Natural killer cell treated with Interleukin-12 subunit alpha and Interleukin-12 subunit beta and Interleukin-15 and Interleukin-18, amount 100 ng/mL, for 72 hours (primary cell): Measurements from ENCODE around the gene TBC1D5. TPM values are rescaled to one million over a fixed set of nuclear protein-coding genes. Genes with fewer than 3 reads are reported as not detected.
"Not testable (repeated sequence)": the region's sequence is repeated elsewhere in the genome, so short reads cannot be mapped to it uniquely, and the experiment has no call there.

Experiments used
- ATAC-seq, 2 donors: fragments of 150-1000 bp; cut with Tn5 transposase in 1 of 2; sonication (Bioruptor Pico), chemical (Tn5 transposase) in 1 of 2; 2 replicates each; pipeline ENCODE4 v1.10.0; 2021
- DNase-seq: peaks from one replicate; pipeline ENCODE4 v3.0.0; 2022; ENCODE audit warnings: low spot score
- H3K27ac Mint-ChIP-seq, 2 donors: 1 replicate in 1 of 2; 2 replicates in 1 of 2; pipeline ENCODE4 v1.8.0; 2022; ENCODE audit warnings: mixed read lengths in 2 of 2, mild to moderate bottlenecking in 1 of 2, moderate library complexity in 1 of 2
- H3K27me3 Mint-ChIP-seq, 2 donors: 1 replicate in 1 of 2; 2 replicates in 1 of 2; pipeline ENCODE4 v1.8.0; 2022; ENCODE audit warnings: mixed read lengths in 2 of 2
- H3K36me3 Mint-ChIP-seq: one replicate; pipeline ENCODE4 v1.8.0; 2022; ENCODE audit warnings: mixed read lengths
- H3K4me1 Mint-ChIP-seq, 2 donors: 1 replicate in 1 of 2; 2 replicates in 1 of 2; pipeline ENCODE4 v1.8.0; 2022; ENCODE audit warnings: low read depth in 2 of 2, mixed read lengths in 2 of 2, mild to moderate bottlenecking in 1 of 2
- H3K4me3 Mint-ChIP-seq: one replicate; pipeline ENCODE4 v1.8.0; 2022; ENCODE audit warnings: mixed read lengths
- H3K9me3 Mint-ChIP-seq: 2 replicates; pipeline ENCODE4 v1.8.0; 2022; ENCODE audit warnings: mixed read lengths
- total RNA-seq, 2 donors: library from RNA; stranded (reverse); gene quantifications; one replicate each; pipeline ENCODE4 v1.2.3, GENCODE V29; 2022

TBC1D5 gene, protein sequence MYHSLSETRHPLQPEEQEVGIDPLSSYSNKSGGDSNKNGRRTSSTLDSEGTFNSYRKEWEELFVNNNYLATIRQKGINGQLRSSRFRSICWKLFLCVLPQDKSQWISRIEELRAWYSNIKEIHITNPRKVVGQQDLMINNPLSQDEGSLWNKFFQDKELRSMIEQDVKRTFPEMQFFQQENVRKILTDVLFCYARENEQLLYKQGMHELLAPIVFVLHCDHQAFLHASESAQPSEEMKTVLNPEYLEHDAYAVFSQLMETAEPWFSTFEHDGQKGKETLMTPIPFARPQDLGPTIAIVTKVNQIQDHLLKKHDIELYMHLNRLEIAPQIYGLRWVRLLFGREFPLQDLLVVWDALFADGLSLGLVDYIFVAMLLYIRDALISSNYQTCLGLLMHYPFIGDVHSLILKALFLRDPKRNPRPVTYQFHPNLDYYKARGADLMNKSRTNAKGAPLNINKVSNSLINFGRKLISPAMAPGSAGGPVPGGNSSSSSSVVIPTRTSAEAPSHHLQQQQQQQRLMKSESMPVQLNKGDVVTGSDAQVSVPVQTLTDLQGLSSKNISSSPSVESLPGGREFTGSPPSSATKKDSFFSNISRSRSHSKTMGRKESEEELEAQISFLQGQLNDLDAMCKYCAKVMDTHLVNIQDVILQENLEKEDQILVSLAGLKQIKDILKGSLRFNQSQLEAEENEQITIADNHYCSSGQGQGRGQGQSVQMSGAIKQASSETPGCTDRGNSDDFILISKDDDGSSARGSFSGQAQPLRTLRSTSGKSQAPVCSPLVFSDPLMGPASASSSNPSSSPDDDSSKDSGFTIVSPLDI
- total RNA-seq = 10 to 100 TPM; 43.4 to 51.6 TPM

DNA sequence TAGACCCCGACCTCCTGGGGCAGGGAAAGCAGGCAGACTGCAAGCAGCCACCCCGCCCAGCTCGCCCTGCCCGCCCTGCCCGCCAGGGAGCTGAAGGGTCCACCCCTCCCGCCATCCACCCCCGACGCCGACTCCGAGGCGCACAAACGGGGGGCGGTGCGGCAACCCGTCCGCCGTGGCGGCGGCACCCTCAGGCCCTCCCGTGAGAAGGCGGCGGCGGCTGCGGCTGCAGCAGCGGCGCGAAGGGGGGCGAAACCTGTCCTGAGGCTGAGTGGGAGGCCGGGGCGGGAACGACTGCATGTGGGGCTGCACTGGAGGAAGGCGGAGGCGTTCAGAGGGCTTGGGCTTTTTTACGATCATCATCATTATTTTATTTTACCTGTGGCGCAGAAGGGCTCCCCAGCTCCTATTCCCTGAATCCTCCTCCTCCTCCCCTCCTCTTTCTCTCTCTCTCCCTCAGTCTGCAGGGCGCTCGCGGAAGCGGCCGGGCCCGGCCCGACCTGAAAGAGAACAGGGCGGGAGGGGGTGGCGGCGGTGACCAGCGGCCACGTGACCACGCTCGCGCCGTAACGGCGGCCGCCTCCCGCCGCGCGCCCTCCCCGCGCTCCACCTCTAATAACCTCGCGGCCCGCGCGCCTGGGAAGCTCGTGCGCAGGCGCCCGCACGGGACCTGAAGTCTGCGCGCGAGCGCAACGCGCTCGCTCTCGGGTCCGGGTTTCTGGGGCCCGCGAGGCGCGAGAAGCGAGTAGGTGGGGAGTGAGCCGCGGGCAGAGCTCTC lies at the start of gene TBC1D5:
TSS of gene TBC1D5 (minus strand) at position 530 of the 778 bp plus-strand sequence. CDS start 234,061 bp downstream, outside the sequence.
- peak; percentile 95 to 97 for ATAC-seq
- DNase-seq = peak; percentile 98
- Mint-ChIP-seq H3K27me3 (no peaks in the 10 kb centered on the region), H3K4me3 (peak within 1 kb of the TSS; percentile 91), H3K9me3 (no peaks in the 10 kb centered on the region), H3K27ac (peak within 1 kb of the TSS; percentile 88 to 92), H3K4me1 (peaks cover 27 to 43% of the 10 kb centered on the region in 2 donors), H3K36me3 (no peaks in the 10 kb centered on the region)

DNA sequence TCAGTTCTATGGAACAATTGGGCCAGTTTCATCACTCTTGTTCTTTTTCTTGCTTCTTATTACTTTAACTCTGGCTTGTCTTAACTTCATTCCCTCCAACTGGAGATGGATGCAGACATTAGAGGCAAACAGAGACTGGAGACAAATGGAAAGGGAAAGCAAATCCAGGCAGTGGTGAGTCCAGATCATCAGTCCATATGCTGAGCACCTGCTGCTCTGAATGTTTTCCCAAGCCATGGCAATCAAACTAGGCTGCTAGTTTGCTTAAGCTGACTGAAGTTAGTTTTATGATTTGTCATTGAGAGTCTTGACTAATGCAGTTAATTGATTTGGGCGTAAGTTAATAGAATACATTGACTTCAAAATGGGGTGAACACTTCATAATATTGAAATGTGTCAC lies 41.0 kb upstream of the TBC1D5 start:
- ATAC-seq (no peak), DNase-seq (no peak)
- Mint-ChIP-seq H3K4me3 (no peak overlapping the region), H3K4me1 (peaks cover 7 to 8% of the 10 kb centered on the region in 2 donors), H3K27me3 (peaks cover 8 to 18% of the 10 kb centered on the region in 2 donors), H3K27ac (no peak overlapping the region), H3K9me3 (no peaks in the 10 kb centered on the region), H3K36me3 (peaks cover 5% of the 10 kb centered on the region)

DNA sequence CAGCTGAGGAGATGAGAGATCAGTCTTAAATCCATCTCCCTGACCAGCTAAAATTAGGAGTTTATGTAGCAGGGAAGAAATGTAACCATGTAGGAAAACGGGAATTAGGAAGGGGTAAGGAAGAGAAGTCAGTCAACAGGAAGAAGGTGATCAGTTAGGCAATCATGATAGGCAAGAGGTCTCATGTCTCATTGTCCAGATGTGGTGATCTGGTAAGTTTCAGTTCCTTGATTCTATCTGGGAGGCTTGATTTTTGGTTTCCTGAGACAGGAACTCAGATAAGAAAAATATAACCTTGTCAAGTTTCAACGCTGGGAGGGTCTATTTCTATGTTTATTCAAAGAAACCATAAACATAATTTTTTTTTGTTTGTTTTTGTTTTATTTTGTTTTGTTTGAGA lies 40.3 kb upstream of the TBC1D5 start:
- DNase-seq (no peak), ATAC-seq (no peak)
- peaks cover 8 to 16% of the 10 kb centered on the region in 2 donors for H3K27me3 Mint-ChIP-seq
- peaks cover 7 to 8% of the 10 kb centered on the region in 2 donors for H3K4me1 Mint-ChIP-seq
- no peak overlapping the region for H3K27ac Mint-ChIP-seq
- H3K4me3 Mint-ChIP-seq = no peak overlapping the region
- no peaks in the 10 kb centered on the region for H3K9me3 Mint-ChIP-seq
- peaks cover 5% of the 10 kb centered on the region for H3K36me3 Mint-ChIP-seq

DNA sequence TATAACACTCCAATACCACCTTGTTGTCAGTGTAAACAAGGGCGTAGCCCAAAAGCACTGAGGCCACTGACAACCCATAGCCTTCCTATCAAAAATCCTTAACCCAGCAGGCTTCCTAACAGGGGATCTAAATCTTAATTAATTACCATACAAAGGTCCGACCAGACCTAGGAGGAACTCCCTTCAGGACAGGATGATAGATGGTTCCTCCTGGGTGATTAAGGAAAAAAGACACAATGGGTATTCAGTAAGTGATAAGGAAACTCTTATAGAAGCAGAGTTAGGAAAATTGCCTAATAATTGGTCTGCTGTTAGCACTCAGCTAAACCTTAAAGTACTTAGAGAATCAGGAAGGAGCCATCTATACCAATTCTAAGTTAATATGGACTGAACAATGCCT lies 37.9 kb upstream of the TBC1D5 start:
- H3K36me3 Mint-ChIP-seq, H3K9me3 Mint-ChIP-seq: not testable (repeated sequence)
- H3K27me3 Mint-ChIP-seq = peaks cover 8 to 24% of the 10 kb centered on the region in 2 donors

DNA sequence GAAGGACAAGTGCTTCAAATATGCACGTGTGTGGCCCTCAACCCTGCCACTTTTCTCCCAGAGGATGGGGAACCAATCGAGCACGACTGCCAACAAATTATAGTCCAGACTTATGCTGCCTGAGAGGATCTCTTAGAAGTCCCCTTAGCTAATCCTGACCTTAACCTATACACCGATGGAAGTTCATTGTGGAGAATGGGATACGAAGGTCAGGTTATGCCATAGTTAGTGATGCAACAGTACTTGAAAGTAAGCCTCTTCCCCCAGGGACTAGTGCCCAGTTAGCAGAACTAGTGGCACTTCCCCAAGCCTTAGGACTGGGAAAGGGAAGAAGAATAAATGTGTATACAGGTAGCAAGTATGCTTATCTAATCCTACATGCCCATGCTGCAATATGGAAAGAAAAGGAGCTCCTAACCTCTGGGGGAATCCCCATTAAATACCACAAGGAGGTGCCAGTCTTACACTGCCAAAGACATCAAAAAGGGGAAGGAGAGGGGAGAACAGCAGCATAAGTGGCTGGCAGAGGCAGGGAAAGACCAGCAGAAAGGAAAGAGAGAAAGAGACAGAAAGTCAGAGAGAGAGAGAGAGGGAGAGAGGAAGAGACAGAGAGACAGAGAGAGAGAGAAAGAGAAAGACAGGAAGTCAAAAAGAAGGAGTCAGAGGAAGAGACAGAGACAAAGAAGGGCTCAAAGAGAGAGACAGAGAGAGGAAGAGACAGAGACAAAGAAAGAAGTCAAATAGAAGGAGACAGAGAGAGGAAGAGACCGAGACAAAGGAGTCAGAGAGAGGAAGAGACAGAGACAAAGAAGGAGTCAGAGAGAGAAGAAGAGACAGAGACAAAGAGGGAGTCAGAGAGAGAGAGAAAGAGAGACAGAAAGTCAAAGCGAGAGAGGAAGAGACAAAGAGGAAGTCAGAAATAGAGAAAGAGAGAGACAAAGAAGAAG lies 37.1 kb upstream of the TBC1D5 start:
- not testable (repeated sequence) for H3K36me3 Mint-ChIP-seq, H3K9me3 Mint-ChIP-seq, H3K27ac Mint-ChIP-seq, DNase-seq, ATAC-seq
- Mint-ChIP-seq H3K4me1 (peaks cover 19 to 23% of the 10 kb centered on the region in 2 donors), H3K27me3 (peaks cover 8 to 25% of the 10 kb centered on the region in 2 donors), H3K4me3 (peak overlapping the region; percentile 35)

More for the DNA sequence above, 37.9 kb upstream of the TBC1D5 start:
- not testable (repeated sequence) for H3K4me3 Mint-ChIP-seq, DNase-seq, H3K27ac Mint-ChIP-seq, ATAC-seq
- peaks cover 13 to 15% of the 10 kb centered on the region in 2 donors for H3K4me1 Mint-ChIP-seq

DNA sequence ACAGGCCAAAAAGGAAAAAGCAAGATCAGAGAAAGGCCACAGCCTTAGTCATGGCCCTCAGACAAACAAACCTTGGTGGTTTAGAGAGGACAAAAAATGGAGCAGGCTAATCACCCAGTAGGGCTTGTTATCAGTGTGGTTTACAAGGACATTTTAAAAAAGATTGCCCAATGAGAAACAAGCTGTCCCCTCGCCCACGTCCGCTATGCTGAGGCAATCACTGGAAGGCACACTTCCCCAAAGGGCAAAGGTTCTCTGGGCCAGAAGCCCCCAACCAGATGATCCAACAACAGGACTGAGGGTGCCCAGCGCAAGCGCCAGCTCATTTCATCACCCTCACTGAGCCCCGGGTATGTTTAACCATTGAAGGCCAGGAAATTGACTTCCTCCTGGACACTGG lies 34.9 kb upstream of the TBC1D5 start:
- Mint-ChIP-seq H3K4me1 (peaks cover 23 to 27% of the 10 kb centered on the region in 2 donors), H3K27me3 (peaks cover 10 to 23% of the 10 kb centered on the region in 2 donors)
- not testable (repeated sequence) for DNase-seq, ATAC-seq, H3K4me3 Mint-ChIP-seq, H3K9me3 Mint-ChIP-seq, H3K36me3 Mint-ChIP-seq, H3K27ac Mint-ChIP-seq

DNA sequence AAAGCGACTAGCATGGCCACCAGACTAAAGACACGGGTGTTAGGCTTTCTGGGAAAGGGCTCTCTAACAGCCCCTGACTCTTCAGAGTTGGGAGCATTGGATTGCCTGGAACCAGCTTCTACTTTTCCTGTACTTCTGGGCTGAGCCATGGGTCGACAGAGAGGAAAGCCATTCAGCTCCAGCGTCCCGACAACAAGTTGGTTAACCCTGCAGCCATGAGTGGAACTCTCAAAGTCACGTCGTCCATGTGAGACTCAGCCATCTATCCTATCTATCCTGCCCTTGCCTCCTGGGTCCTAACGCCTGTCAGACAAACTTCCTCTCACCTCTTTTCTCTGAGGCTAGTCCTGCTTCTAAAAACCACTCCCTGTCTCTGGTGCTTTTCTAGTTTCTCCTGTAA lies 32.6 kb upstream of the TBC1D5 start:
- no peaks in the 10 kb centered on the region for H3K9me3 Mint-ChIP-seq
- ATAC-seq (no peak), DNase-seq (no peak)
- H3K4me3 Mint-ChIP-seq = peak overlapping the region; percentile 58
- H3K27me3 Mint-ChIP-seq = peaks cover 16 to 21% of the 10 kb centered on the region in 2 donors
- peaks cover 5% of the 10 kb centered on the region for H3K36me3 Mint-ChIP-seq
- H3K27ac Mint-ChIP-seq = peak overlapping the region; percentile 45 to 53
- H3K4me1 Mint-ChIP-seq = peaks cover 23 to 25% of the 10 kb centered on the region in 2 donors

DNA sequence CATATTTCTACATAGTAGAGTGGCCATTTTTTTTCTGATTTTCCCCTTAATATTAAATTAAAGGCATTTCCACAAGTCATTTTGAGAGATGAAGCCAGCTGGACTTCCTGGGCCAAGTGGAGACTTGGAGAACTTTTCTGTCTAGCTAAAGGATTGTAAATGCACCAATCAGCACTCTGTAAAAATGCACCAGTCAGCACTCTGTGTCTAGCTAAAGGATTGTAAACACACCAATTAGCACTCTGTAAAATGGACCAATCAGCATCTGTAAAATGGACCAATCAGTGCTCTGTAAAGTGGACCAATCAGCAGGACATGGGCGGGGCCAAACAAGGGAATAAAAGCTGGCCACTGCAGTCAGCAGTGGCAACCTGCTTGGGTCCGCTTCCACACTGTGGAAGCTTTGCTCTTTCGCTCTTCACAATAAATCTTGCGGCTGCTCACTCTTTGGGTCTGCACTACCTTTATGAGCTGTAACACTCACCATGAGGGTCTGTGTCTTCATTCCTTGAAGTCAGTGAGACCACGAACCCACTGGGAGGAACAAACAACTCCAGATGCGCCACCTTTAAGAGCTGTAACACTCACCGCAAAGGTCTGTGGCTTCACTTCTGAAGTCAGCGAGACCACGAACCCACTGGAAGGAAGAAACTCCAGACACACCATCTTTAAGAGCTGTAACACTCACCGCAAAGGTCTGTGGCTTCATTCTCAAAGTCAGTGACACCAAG lies 31.9 kb upstream of the TBC1D5 start:
- Mint-ChIP-seq H3K4me1 (peaks cover 16 to 18% of the 10 kb centered on the region in 2 donors), H3K27ac (peak overlapping the region; percentile 45 to 53), H3K4me3 (peak overlapping the region; percentile 58), H3K27me3 (peaks cover 15 to 16% of the 10 kb centered on the region in 2 donors)
- H3K36me3 Mint-ChIP-seq, H3K9me3 Mint-ChIP-seq: not testable (repeated sequence)
- ATAC-seq = peak; percentile 66 to 73
- peak; percentile 64 for DNase-seq

DNA sequence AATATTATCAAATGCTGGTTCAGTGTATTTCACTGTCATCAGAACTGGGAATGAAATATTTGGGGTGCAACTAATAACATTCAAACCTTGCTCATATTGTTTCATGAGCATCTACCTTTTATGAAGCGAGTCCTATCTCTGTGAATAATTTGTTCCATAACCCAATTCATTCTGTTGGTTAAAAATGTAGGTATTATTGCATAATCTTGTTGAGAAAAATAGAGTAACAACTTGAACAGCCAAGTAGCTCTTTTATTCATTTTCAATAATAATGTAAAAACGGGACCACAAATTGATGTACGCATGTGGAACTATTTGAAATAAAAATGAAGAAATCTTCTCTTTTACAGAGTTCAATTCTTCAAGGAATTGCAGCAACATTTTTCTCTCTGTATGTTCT lies 30.1 kb upstream of the TBC1D5 start:
- H3K27me3 Mint-ChIP-seq = peaks cover 15 to 16% of the 10 kb centered on the region in 2 donors
- no peak for ATAC-seq
- H3K36me3 Mint-ChIP-seq = peaks cover 5% of the 10 kb centered on the region
- H3K27ac Mint-ChIP-seq = no peak overlapping the region
- no peak for DNase-seq
- H3K4me3 Mint-ChIP-seq = no peak overlapping the region
- peaks cover 15 to 18% of the 10 kb centered on the region in 2 donors for H3K4me1 Mint-ChIP-seq
- H3K9me3 Mint-ChIP-seq = no peaks in the 10 kb centered on the region

DNA sequence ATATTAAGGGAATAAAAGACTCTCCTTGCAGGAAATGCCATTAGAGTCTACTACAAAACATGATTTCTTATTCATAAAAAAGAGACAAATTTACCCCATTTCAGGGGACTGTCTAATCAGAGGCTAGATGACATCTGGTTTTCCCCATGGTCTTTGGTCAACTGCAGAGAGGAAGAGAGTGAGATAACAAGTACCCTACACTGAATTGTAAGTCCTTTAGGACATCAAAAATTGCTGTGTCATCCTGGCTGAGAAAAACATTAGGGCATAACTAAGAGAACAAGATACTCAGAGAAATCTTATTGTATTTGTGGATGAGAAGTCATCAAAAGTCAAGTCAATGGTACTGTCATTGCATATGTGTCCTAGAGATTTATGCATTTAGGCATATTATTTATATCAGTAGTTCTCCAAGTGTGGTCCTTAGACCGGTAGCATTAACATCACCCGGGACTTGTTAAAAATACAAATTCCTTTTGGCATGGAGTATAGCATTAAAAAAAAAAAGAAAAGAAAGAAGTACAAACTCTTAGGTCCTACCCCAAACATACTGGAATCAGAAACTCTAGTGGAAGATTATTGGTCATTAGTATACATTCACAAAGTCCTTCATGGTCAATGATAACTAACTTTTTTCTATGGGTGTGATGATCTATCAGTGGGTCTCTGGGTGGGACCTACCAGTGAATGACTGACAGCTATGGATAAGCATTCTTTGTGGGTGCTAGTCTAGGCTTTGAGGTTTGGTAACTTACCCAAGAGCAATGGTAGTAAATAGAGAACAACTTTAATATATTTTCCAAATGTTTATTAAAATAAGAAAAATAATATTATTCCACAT lies 29.0 kb upstream of the TBC1D5 start:
- Mint-ChIP-seq H3K27me3 (peaks cover 11 to 16% of the 10 kb centered on the region in 2 donors), H3K36me3 (peaks cover 5% of the 10 kb centered on the region), H3K4me3 (no peak overlapping the region), H3K27ac (no peak overlapping the region), H3K9me3 (no peaks in the 10 kb centered on the region), H3K4me1 (peaks cover 15 to 18% of the 10 kb centered on the region in 2 donors)
- no peak for ATAC-seq
- no peak for DNase-seq

DNA sequence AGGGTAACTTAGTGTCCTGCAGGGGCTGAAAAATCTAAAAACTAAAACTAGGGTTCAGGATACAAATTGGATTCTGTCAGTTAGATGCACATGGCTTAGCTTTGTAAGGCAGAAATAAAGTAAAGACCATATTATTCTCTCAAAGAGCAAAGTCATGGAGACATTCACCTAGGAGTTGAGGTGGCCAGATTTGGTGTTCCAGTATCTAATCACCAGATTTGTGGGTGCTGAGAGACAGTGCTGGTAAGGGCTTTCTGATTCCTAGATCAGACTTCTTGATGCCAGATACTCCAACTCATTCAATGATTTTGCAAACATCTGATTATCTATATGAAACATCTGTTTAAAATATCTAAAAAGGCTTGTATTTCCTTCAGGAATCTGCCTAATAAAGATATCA lies 28.3 kb upstream of the TBC1D5 start:
- Mint-ChIP-seq H3K36me3 (peaks cover 5% of the 10 kb centered on the region), H3K9me3 (no peaks in the 10 kb centered on the region), H3K27me3 (peaks cover 8 to 16% of the 10 kb centered on the region in 2 donors), H3K4me1 (peaks cover 13 to 15% of the 10 kb centered on the region in 2 donors), H3K4me3 (no peak overlapping the region), H3K27ac (no peak overlapping the region)
- DNase-seq (no peak), ATAC-seq (no peak)
